Measurements from ENCODE around the gene AMFR.

Gene AMFR

GRCh38 chr16:56317998-56318826 is 107.1 kb downstream of the AMFR start:
- H3K4me3 ChIP-seq (ENCODE audit: low read depth in 1 of 2, low read length in 1 of 2) = no peak overlapping the region

DNA sequence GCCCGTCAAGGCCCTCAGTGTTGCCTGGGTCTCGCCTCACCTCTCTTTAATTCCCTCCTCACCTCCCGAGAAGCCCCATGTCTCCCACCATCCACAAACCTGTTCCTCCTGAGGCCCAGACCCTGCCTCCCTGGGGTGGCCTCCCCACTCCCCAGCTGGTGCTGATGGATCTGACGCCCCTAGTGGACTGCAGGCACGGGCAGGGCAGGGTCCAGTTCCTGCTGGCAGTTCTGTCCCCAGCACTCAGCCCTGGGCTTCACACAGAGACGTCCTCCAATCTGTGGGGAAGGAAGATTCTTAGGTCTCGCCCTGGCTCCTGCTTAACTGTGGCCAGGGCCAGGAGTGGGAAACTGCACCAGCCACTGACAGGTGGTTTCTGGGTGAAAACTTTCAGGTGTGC is 108.8 kb downstream of the AMFR start:
- no peak for TF ChIP-seq CTCF (IDR thresholded peaks at IDR 0.05)
- Histone ChIP-seq H3K4me3 (ENCODE audit: low read depth in 1 of 2, low read length in 1 of 2) (no peak overlapping the region), H3K36me3 (no peaks in the 10 kb centered on the region), H3K4me1 (ENCODE audit: control insufficient read depth in 1 of 2, insufficient read depth in 1 of 2, low read depth in 1 of 2, low read length in 1 of 2) (peaks cover 0 to 6% of the 10 kb centered on the region in 2 experiments), H3K9me3 (no peaks in the 10 kb centered on the region), H3K27me3 (peaks cover 21% of the 10 kb centered on the region), H3K27ac (no peak overlapping the region)

More at GRCh38 chr16:56317998-56318826, 107.1 kb downstream of the AMFR start:
- Histone ChIP-seq H3K27me3 (peaks cover 21% of the 10 kb centered on the region), H3K27ac (no peak overlapping the region), H3K9me3 (no peaks in the 10 kb centered on the region), H3K4me1 (ENCODE audit: control insufficient read depth in 1 of 2, insufficient read depth in 1 of 2, low read depth in 1 of 2, low read length in 1 of 2) (peaks cover 0 to 6% of the 10 kb centered on the region in 2 experiments), H3K36me3 (no peaks in the 10 kb centered on the region)
- TF ChIP-seq CTCF (IDR thresholded peaks at IDR 0.05) = peak; percentile 59

GRCh38 chr16:56315955-56316354 is 109.4 kb downstream of the AMFR start:
- TF ChIP-seq CTCF (IDR thresholded peaks at IDR 0.05) = no peak
- Histone ChIP-seq H3K9me3 (no peaks in the 10 kb centered on the region), H3K36me3 (no peaks in the 10 kb centered on the region), H3K4me3 (ENCODE audit: low read depth in 1 of 2, low read length in 1 of 2) (no peak overlapping the region), H3K27me3 (peaks cover 21% of the 10 kb centered on the region), H3K27ac (no peak overlapping the region), H3K4me1 (ENCODE audit: control insufficient read depth in 1 of 2, insufficient read depth in 1 of 2, low read depth in 1 of 2, low read length in 1 of 2) (peaks cover 0 to 6% of the 10 kb centered on the region in 2 experiments)

GRCh38 chr16:56314244-56314850 is 111.0 kb downstream of the AMFR start:
- TF ChIP-seq CTCF (IDR thresholded peaks at IDR 0.05) = no peak
- H3K27me3 ChIP-seq = peaks cover 21% of the 10 kb centered on the region

DNA sequence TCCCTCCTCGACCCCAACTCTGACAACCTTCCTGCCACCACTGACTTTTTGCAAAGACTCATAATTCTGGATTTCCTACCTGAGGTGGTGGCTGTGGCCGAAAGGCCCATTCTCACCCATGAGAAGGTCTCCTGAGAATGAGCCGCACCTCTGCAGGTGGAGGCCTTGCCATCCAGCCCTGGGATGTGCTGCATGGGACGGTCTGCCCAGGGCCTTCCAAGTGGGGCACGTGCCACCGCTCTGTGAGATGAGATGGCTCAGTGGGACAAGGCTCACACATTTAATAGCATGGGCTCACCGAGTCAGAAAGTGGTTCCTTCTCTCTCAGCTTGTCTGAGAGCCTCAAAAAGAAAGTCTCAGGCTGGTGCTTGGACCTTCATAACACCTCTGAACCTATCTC is 112.8 kb downstream of the AMFR start:
- Histone ChIP-seq H3K9me3 (no peaks in the 10 kb centered on the region), H3K4me3 (ENCODE audit: low read depth in 1 of 2, low read length in 1 of 2) (no peak overlapping the region), H3K36me3 (no peaks in the 10 kb centered on the region), H3K27me3 (peaks cover 8% of the 10 kb centered on the region), H3K4me1 (ENCODE audit: control insufficient read depth in 1 of 2, insufficient read depth in 1 of 2, low read depth in 1 of 2, low read length in 1 of 2) (no peaks in the 10 kb centered on the region), H3K27ac (no peak overlapping the region)
- TF ChIP-seq CTCF (IDR thresholded peaks at IDR 0.05) = no peak

More at GRCh38 chr16:56314244-56314850, 111.0 kb downstream of the AMFR start:
- no peak overlapping the region for H3K27ac ChIP-seq
- H3K9me3 ChIP-seq = no peaks in the 10 kb centered on the region
- H3K36me3 ChIP-seq = no peaks in the 10 kb centered on the region
- peaks cover 0 to 6% of the 10 kb centered on the region in 2 experiments for H3K4me1 ChIP-seq (ENCODE audit: control insufficient read depth in 1 of 2, insufficient read depth in 1 of 2, low read depth in 1 of 2, low read length in 1 of 2)
- H3K4me3 ChIP-seq (ENCODE audit: low read depth in 1 of 2, low read length in 1 of 2) = no peak overlapping the region

Data from neutrophil (primary cell).